ENCODE results near the gene MZT2B. TPM values are rescaled to one million over a fixed set of nuclear protein-coding genes. Genes with fewer than 3 reads are reported as not detected.
"Not testable (repeated sequence)": the region's sequence is repeated elsewhere in the genome, so short reads cannot be mapped to it uniquely, and the experiment has no call there.

Gene MZT2B
- polyA plus RNA-seq, 4 donors: 73.6 to 242 (median 161) TPM

- no peak for DNase-seq (ENCODE audit: low read depth in 4 of 4, low spot score in 2 of 4)
These were observed 12.2 kb upstream of the MZT2B start for GRCh38 chr2:130169896-130170295.

- DNase-seq (ENCODE audit: low read depth in 4 of 4, low spot score in 2 of 4): not testable (repeated sequence)
These were observed 7.2 kb upstream of the MZT2B start for GRCh38 chr2:130174866-130175265.

DNA sequence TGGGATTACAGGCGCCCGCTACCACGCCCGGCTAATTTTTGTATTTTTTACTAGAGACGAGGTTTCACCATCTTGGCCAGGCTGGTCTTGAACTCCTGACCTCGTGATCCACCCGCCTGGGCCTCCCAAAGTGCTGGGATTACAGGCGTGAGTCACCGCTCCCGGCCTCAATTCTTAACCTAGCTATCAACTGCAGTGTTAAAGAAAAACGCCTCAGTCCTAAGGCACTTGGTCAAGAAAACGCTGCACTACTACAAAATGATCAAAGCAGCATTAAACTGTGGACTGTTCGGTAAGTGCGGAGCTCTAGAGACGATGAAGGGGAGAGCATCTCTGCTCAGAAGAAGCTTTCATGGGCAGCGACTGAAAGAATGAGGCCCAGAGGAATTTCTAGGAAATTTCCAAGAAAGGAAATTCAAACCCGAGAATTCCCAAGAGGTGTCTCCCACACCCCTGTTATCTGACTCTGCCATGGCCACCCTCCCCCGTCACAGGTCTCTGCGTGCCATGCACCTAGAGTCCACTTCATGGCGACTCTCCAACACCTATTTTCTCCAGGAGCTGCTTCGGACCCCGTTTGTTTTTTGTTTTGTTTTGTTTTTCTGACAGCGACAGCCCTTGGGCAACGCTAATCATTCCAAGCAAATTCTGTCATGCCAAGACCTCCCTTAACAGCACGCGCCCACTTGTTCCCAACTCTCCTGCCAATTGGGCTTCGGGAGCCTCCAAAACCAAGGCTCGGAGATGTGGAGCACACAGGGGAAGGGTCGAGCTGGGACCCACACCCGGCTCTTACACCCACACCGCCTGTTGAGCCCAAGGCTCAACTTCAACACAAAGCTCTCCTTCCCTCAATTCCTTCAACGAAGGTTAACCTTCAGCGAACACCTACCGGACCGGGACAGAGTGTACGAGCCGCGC lies 1.4 kb upstream of the MZT2B start:
- DNase-seq (ENCODE audit: low read depth in 4 of 4, low spot score in 2 of 4): peak in 1 of 4 donors; percentile 44

GRCh38 chr2:130181325-130181879 lies 660 bp upstream of the MZT2B start, which contains the start of gene SMPD4:
Gene SMPD4, minus strand, starts transcription at chr2:130181602. Its CDS starts 5,010 bp downstream, at chr2:130176592.
- DNase-seq (ENCODE audit: low read depth in 4 of 4, low spot score in 2 of 4): peak; percentile 78 to 95 (median 90)

DNA sequence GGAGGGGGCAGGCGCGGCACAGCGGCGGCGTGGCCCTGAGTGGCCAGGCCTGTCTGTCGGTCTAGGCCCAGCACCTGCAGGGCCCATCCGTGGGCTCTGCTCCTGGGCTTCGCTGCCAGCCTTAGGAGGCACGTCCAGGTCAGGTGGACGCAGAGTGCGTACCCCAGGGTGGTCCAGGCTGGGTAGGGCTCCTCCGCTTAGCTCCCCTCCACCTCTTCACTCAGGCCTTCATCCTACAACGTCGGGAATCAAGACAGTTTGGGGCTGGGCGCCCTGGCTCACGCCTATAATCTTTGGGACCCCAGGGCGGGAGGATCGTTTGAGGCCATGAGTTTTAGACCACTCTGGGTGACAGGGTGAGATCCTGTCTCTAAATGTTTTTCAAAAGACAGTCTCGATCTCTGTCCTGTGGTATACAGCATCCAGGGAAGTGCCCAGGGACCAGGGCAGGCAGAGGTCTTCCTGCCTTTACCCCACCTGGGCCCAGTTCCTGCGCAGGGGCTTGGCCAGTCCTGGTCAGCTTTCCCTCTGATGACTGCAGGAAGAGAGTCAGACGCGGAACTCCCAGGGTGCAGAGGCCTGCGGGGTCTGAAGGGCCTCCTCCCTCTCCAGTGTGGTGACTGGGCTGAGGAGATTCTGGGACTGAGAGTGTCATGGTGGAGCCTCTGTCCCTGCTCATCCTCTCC lies 907 bp downstream of the MZT2B start:
- not testable (repeated sequence) for DNase-seq (ENCODE audit: low read depth in 4 of 4, low spot score in 2 of 4)

DNA sequence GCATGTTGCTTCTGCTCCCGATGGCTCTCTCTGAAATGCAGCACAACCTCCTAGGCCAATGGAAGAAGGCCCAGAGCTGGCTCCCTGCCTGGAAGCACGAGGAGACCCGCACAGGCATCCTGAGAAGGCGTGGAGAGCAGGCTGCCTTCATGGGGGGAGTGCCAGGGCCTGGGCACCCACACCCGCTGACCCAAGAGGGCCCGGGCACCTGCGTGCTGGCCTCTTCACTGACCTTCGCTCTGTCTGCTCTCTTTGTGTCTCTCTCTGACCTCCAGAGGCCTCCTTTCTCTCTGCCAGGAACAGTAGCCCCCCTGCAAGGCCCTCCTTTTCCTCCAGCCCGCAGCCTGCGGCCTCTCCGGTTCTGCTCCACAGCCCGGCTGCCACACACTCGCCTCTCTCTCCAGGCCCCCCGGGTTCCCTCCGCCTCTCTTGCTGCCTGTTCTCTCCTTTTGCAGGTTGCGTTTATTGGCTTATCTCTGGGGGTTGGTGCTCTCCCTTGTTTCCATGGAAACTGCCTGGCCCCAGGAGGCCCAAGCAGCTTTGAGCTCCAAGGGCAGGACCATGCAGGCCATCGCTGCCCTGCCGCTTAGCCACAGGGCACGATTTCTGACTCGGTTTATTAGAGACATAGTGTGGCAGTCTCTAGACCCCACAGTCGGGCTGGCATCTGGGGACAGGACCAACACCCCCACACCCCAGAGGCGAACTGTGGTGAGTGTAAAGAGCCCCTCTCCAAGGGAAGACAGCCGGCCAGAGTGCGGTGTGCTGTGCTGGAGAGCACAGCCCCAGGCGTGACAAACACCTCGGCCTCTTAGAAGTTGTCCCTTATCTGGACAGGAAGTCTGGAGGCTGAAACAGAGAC lies 1.7 kb downstream of the MZT2B start:
- no peak for DNase-seq (ENCODE audit: low read depth in 4 of 4, low spot score in 2 of 4)

- DNase-seq (ENCODE audit: low read depth in 4 of 4, low spot score in 2 of 4): no peak
These were observed 3.4 kb downstream of the MZT2B start for GRCh38 chr2:130185436-130185835.

DNA sequence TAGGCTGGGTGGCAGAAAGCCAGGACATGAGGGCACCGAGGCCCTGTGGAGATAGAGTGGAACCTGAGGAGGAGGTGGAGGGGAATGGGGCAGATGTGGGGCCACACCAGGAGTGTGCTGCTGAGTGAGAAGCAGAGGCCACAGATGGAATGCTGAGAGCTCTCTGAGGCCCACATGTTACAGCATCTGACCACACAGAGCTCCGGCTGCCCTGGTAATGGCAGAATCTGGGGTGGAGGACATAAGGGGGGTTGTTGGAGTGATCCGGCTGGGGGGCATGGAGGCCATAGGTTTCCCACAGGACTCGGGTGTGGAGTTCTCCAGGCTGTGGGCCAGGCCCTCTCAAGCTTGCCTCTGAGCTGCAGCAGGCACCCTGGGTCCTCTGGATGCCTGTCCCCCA lies 3.8 kb downstream of the MZT2B start:
- no peak for DNase-seq (ENCODE audit: low read depth in 4 of 4, low spot score in 2 of 4)

DNA sequence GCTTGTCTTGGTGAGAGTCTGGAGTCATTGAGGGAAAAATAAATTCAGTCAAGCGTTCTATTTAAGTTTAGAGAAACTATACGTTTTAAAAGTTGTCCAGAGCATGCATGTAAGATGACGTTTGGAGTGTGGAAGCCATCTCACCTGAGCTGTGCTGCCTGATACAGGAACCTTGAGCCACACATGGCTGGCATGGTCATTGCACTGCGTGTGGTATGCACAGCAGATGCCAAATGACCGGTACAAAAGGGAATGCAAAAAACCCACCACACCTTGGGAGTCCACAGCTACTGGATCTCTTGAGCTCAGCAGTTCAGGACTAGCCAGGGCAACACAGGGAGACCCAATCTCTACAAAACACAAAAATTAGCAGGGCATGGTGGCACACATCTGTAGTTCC lies 4.3 kb downstream of the MZT2B start:
- DNase-seq (ENCODE audit: low read depth in 4 of 4, low spot score in 2 of 4): no peak

DNA sequence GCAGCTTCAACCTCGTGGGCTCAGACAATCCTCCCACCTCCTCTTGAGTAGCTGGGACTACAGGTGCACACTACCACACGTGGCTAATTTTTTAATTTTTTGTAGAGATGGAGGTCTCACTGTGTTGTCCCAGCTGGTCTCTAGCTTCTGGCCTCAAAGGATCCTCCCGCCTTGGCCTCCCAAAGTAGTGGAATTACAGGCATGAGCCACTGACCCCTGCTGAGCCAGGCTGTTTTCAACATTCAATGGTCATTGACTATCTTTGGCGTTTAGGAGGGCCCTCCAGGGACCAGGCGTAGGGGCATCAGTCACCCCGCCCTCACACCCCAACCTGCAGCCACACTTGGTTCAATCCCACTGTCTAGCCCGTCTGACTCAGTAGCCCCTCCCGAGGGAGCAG lies 5.2 kb downstream of the MZT2B start:
- DNase-seq (ENCODE audit: low read depth in 4 of 4, low spot score in 2 of 4): no peak

DNA sequence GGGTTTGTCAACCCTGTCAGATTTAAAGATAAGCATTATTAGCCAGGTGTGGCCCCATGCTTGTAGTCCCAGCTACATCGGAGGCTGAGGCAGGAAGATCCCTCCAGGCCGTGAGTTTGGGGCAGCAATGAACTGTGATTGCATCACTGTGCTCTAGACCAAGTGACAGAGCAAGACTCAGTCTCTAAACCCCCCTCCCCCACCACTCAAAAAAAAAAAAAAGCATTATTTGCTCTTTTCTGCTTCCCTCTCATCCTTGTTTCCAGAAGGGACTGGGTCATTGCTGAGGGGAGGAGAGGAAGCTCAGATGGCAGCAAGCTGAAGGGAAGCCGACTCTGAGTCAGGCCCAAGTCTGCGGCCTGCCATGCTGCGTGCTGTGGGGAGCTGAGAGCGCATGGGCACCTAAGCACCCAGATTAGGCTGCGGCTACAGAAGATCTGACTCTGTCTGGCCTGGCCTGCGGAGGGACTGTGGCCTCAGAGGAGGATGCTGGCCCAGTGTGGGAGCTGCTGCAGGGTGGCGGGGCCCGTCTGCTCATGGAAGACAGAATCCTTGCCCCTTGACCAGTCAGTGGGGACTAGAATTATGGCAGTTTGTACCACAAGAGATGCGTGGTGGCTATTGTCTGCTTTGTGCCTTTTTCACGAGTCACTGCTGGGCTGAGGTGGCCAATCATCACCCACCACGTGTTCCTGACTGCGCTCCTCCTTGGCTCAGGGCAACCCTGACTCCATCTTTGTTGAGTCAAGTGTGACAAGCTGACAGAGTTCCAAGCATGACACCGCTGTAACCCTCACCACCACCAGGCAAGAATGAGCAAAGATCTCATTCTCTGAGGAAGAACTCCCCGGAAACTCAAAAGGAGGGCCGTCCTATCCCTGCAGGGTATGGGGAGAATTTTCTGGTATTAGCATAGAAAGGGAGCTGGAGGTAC lies 6.1 kb downstream of the MZT2B start:
- not testable (repeated sequence) for DNase-seq (ENCODE audit: low read depth in 4 of 4, low spot score in 2 of 4)

GRCh38 chr2:130188958-130189357 lies 6.9 kb downstream of the MZT2B start:
- not testable (repeated sequence) for DNase-seq (ENCODE audit: low read depth in 4 of 4, low spot score in 2 of 4)

- DNase-seq (ENCODE audit: low read depth in 4 of 4, low spot score in 2 of 4): no peak
These were observed 8.2 kb downstream of the MZT2B start for GRCh38 chr2:130190237-130190636.

GRCh38 chr2:130191319-130191718 lies 9.3 kb downstream of the MZT2B start:
- DNase-seq (ENCODE audit: low read depth in 4 of 4, low spot score in 2 of 4): not testable (repeated sequence)

- DNase-seq (ENCODE audit: low read depth in 4 of 4, low spot score in 2 of 4): not testable (repeated sequence)
These were observed 10.4 kb downstream of the MZT2B start for GRCh38 chr2:130192451-130192850.

DNA sequence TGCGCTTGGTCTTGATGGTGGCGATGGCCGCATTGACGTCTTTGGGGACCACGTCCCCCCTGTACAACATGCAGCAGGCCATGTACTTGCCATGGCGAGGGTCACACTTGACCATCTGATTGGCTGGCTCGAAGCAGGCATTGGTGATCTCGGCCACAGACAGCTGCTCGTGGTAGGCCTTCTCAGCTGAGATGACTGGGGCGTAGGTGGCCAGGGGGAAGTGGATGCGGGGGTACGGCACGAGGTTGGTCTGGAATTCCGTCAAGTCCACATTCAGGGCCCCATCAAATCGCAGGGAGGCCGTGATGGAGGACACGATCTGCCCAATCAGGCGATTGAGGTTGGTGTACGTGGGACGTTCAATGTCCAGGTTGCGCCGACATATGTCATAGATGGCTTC lies 11.8 kb downstream of the MZT2B start:
- not testable (repeated sequence) for DNase-seq (ENCODE audit: low read depth in 4 of 4, low spot score in 2 of 4)

DNA sequence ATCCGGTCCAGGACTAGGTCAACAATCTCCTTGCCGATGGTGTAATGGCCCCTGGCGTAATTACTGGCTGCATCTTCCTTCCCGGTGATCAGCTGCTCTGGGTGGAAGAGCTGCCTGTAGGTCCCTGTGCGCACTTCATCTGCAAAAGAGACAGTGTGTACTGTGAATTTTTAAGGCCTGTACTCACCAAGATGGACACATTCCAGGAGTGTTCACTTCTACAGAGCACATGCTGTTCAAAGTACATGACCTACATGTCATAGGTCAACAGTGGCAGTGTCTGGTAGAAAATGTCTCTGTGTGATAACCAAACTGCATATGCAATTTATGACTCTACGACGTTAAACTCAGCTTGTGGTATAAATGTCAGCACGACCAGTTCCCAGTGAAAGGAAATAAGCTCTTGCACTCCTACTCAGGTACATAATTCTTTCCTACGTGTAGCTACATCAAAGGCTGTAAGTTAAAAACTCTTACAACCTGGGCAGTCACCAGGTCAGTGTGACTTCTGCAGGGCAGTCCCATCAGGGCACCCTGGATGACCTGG lies 13.1 kb downstream of the MZT2B start:
- not testable (repeated sequence) for DNase-seq (ENCODE audit: low read depth in 4 of 4, low spot score in 2 of 4)

- not testable (repeated sequence) for DNase-seq (ENCODE audit: low read depth in 4 of 4, low spot score in 2 of 4)
These were observed 14.0 kb downstream of the MZT2B start for GRCh38 chr2:130196052-130196451.

- DNase-seq (ENCODE audit: low read depth in 4 of 4, low spot score in 2 of 4): no peak
These were observed 16.3 kb downstream of the MZT2B start, which contains the start of gene TUBA3E for GRCh38 chr2:130198343-130198742. Gene TUBA3E, minus strand, starts transcription at chr2:130198439. Its CDS starts 79 bp downstream, at chr2:130198360.

All from left renal cortex interstitium (tissue), 4 donors.